GM18861 (cell line): Measurements from ENCODE around the gene DDB1.
"Not testable (repeated sequence)": the region's sequence is repeated elsewhere in the genome, so short reads cannot be mapped to it uniquely, and the experiment has no call there.

Experiments
- ATAC-seq: cut with Tn5 transposase; IDR thresholded peaks from one replicate; pipeline ENCODE4 v1.9.1; 2021; ENCODE audit not compliant: unreplicated experiment

Gene DDB1

DNA sequence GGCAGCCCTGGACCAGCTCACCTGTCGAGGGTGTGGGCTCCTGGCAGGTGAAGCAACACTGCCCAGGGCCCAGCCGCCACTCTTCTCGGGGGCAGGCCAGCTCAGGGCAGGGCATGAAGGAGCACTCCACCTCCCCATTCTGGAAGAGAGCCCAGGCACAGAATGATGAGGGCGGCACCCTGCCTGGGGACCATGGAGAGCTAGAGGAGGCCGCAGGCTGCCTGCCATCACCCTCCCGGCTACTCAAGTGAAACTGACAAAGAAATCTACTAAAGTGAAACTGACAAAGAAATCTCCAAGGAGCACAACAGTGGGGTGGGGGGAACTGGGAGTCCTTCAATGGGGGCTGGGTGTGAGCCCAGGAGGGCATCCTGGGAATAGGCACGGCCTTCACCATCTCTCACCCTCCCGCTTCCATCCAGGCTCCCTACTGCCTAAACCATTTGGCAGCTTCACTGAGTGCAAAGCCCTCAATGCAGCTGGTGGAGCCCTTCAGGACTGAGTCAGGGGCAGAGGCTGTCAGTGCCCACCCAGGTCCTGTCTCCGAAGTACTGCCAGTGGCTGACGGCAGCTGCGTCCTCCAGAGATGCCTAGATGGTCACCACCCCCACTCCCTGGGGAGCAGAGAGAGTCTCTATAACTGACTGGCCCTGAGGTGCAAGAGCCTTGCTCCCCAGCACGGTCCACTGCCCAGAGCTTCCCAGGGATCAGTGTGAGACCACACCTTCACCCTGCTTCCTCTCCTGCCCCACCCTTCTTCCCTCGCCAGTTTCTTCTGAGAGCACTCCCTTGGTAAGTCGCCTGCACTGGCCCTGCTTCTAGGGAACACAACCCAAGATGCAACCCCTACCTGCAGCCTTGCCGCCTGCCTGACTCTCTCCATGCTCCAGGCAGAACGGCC is 59.5 kb downstream of the DDB1 start:
- no peak for ATAC-seq

DNA sequence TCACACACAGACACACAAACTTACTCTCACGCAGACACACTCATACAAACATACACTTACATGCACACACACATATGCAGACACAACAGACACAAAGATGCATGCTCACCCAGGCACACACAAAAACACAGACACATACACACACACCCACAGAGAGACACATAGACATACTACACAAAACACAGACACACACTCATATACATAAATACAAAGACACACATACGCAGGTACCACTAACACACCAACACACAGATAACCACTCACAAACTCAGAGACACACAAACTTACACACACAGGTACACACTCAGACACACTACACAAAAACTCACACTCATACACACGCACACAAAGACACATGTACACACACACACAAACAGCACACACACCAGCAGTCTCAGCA is 60.2 kb downstream of the DDB1 start:
- no peak for ATAC-seq

DNA sequence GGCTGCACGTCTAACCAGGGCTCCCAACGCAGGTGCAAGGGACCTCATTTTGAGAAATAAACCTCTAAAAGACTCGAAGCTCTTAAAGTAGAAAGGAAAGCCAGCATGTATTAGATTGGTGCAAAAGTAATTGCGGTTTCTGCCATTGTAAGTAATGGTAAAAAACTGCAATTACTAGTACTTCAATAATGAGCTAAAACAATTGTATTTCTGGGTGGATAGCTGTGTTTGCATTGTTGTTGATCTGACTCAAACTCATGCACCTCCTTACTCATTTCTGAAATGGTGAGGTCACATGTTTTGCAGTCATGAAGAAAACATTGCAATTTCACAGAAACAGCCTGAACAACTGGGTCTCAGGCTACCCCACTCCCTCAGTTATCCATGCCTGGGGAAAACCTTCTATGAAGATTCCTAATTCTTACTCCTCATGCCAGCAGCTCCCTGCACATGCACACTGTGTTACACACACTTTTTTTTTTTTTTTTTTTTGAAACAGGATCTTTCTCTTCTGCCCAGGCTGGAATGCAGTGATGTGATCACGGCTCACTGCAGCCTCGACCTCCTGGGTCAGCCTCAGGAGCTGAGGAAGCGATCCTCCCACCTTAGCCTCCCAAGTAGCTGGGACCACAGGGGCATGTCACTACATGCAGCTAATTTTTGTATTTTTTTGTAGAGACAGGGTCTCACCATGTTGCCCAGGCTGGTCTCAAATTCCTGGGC is 62.4 kb downstream of the DDB1 start:
- no peak for ATAC-seq

DNA sequence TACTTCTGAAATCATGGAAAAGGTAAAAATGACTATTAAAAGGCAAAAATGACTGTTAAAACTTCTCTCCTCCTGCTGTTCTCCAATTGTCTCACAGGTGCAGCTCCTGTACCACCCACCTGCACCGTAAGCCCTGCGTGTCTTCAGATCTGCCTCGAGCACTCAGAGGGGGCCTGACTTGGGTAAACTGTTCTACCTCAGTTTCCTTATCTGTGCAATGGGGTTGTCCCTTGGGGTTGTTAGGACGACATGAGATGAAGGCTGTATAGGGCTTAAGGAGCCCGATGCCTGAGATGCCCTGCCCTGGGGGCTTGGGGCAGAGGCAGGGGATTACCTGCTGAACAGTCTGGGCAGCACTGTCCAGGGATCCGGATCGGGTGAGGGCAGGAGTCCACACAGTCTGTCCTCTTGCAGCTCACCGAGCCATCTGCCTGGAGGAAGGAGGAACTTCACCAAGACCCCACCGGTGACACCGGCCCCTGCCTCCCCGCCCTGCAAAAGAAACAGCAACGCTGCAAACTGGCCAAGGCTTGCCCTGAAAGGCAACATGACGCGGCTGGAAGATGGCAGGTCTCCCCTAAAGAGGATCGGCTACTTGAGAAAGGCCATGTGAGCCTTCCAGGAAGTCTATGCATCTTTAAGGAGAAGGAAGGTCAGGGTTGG is 64.2 kb downstream of the DDB1 start:
- ATAC-seq, result no peak

DNA sequence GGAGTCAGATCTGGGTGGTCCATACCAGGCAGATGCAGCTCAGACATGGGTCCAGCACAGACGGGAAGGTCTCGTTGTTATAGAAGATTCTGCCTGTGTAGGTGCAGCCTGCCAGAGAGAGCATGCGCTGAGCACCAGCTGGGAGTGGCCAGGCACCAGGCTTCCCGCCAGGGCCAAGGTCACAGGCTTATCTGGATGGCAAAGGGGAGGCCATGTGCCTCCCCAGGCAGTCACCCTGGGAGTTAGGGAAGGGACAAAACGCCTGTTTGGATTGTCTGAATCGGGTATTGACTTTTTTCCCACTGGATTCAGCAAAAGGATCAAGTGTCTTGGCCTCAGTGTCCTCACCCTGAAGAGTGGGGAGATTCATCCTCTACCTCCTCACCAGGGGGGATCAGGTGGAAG is 65.5 kb downstream of the DDB1 start:
- ATAC-seq, result no peak

DNA sequence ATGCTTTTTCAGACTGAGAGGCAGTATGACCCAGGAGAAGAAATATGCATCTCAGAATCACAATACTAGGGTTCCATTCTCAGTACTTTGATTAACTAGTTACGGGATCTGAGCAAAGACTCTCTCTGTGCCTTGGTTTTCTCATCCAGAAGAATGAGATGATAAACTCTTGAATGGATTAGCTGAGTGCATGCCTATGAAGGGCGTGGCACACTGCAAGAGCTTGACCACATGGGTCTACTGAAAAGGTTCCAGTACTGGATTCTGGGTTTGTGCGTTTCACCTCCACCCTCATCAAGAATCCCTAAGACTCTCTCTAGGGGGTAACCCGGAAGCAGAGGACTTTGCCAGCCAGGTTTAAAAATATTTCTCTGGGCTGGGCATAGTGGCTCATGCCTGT is 66.3 kb downstream of the DDB1 start:
- no peak for ATAC-seq

DNA sequence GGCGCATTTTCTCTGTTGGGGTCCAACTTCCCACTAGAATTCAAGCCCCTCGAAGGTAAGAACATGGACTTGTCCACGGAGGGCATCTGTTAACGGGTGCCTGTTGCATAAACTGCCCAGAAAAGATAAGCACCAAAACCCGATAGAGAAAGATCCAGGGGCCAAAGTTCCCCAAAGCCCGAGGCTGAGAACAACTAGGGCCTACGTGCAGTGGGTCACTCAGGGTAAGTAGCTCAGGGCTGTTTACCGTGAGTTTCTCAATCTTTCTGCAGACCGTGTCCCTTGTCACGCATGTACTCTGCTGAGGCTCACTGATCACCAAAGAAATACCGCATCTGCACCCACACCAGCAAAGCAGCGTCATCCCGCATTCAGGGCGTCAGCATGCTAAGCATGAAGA is 67.5 kb downstream of the DDB1 start:
- ATAC-seq, result no peak

DNA sequence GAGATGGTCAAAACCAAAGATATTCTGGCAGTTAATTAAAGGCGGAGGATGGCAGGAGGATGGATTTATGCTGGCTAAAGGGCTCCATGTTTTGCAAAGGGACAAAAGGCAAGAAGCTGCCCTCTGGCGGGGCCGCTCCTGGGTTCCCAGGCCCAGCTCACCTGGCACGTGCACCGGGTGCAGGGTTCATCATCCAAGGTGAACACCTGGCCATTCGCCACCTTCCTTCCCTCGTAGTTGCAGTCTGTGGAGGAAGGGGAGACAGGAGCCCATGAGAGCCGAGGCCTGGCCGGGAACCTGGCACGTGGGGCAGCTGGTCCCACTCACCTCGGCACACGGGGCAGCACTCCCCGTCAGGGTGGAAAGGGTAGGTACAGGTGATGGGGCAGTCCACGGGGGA is 68.1 kb downstream of the DDB1 start:
- no peak for ATAC-seq

DNA sequence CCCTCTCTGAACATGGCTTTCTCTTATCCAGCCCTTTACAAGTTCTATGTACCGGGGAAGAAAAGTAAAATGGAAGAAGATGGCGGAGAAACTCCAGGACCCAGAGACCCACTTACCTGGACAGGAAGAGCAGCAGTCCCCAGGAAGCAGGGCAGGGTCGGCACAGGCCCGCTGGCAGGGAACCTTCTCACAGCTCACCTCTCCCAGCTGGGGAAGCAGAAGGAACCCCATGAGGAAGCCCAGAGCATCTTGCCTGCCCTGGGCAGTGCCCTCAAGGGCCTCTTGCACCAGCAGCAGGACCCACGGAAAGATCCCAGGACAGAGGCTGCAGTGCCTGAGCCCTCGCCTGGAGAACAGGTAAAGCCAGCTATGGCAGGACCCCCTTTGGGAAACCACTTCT is 68.5 kb downstream of the DDB1 start:
- ATAC-seq, result no peak

DNA sequence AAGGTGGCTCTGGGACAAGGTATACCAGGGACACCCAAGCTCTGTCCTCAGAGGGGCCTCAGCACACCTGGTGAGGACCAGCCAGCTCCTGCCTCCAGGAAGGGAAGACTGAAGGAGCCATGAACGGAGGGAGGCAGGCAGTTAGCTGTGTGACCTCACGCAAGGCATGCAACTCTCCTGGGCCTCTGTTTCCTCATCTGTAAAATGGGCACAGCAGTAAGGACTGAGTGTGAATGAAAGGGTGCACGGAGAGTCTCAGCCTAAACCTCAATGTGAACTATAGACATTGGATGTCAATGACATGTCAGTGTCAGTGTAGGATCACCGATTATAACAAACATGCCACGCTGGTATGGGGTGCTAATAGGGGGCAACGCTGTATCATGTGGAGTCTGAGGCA is 73.5 kb downstream of the DDB1 start:
- ATAC-seq, result no peak

DNA sequence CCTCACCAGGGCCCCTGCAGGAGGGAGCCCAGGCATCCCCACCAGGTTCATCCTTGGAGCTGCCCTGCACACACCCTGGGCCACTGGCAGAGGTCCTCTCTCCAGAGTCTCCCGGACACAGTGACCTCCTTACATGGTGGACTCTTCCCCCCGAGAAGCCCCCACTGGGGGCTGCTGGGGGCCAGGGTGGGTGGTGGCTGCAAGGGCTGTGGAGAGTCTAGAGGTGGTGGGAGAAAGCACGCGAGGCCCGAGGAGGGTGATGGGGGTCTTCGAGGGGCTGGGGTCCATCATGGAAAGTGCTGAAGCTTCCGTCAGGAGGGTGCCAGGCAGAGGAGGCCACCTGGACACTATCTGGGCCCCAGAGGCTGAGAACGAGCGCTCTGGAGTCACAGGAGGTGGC is 74.4 kb downstream of the DDB1 start:
- ATAC-seq, result no peak

DNA sequence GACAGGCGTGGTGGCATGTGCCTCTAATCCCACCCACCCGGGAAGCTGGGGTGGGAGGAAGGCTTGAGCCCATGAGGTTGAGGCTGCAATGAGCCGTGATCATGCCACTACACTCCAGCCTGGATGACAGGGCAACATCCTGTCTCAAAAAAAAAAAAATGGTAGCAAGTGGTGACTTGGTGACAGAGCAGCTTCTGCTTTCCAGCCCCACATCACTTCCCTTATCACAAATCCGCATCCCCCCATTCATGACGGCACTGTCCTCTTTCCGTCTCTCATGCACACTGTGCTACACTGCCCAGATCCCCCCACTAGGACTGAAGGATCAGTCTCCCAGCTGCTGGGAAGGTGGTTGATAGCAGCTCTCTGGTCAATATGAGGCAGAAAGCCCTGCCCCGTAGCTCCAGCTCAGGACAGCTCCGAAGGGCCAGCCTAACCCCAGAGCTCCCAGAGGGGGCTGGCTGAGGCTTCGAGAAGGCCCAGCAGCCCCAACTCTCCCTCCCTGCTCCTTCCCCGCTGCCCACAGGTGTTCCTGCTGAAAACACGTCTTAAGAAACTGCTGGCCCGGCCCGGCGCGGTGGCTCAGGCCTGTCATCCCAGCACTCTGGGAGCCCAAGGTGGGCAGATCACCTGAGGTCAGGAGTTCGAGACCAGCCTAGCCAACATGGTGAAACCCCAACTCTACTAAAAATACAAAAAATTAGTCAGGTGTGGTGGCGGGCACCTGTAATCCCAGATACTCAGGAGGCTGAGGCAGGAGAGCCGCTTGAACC is 76.0 kb downstream of the DDB1 start:
- ATAC-seq, result no peak

DNA sequence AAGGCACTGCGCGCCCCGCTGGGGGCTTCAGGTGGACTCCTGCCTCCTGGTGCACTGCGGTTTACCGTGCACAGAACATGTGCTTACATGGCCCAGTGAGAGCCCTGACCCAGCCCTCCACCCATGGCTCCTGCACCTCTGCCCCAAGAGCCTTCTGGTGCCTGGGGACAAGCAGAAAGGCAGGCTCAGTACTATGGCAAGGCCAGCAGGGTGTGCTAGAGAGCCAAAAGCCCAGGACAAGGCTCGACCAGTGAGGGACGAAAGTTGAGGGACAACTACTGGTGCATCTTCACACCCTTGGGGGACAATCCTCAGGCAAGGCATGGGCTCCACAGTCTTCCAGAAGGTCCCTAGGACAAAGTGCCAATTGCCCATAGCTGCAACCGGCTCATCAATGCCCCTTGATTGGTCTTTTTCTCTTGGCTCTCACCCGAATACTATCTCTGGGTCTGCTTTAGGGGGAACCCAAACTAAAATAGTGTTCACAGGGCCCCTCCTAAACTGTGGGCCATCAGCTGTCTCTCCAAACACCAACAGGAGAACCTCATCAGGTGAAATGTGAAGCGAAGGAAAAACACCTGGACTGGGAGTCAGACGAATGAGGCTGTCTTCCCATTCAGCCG is 78.4 kb downstream of the DDB1 start:
- no peak for ATAC-seq

DNA sequence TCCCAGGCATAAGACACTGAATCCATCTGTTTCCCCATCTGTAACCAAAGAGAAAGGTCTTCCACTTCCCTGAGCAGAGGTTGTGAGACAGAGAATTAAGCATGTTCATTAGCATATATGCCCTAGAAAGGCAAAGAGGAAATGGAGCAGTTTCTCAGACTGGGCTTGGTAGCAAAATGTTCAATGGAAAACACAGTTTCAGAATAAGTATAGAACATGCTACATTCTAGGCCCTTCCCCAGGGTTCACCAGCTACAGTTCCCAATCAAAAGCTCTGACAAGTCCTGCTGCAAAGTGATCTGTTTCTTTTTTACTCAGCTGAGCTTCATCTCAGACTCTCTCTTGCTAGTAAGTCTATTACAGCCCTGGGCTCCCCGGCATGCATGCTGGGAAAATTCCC is 80.6 kb downstream of the DDB1 start:
- not testable (repeated sequence) for ATAC-seq

DNA sequence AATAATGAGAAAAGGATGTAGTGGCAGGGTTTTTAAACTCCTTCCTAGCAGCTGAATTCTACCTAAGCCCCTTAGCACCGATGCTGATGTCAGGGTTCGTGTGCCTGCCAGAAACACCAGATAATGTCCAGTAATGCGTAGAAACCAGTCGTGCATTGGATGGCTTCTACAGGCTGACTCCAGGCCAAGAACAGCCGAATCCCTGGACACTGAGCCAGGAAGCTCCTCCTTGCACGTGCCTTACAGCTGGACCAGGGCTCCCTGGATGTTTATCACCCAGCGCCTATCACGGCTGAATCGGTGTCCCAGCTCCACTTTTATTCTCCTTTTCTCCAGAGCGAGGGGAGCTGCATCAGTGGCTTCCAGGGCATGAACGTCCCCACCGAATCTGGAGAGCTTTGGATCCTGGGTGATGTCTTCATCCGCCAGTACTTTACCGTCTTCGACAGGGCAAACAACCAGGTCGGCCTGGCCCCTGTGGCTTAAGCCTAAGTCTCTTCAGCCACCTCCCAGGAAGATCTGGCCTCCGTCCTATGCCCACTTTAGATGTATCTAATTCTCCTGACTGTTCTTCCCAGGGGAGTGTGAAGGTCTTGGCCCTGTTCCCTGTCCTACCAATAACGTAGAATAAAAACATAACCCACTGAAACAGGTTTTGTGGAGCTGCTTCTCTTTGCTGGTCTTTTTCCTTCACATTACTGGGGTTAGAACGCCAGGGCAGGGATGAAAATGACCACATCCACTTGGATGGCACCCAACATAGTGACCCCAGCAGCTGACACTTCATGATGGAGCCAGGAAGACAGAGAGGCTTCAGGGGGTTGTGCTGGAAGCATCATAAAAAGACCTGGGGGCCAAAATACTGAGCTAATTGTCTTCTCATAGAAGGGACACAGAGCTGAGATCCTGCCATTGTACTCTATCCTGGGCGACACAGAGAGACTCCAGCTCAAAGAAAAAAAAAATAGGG is 81.8 kb downstream of the DDB1 start:
- ATAC-seq, result not testable (repeated sequence)
